ENCODE results near the gene CTSW. TPM values are rescaled to one million over a fixed set of nuclear protein-coding genes. Genes with fewer than 3 reads are reported as not detected.

CTSW gene
- polyA plus RNA-seq, 1 donor from 2014 or later: 29.2 TPM

GRCh38 chr11:65860278-65861164, 19.1 kb upstream of the CTSW start, which contains the start of gene MUS81:
Gene MUS81 (plus strand): TSS chr11:65860433. CDS start chr11:65860754, 321 bp downstream.
- Mint-ChIP-seq H3K4me1 (peaks cover 21 to 32% (median 23%) of the 10 kb centered on the region in 3 donors), H3K4me3 (peak within 1 kb of the TSS; percentile 96 to 98 (median 97)), H3K9me3 (no peaks in the 10 kb centered on the region), H3K36me3 (peaks cover 2% of the 10 kb centered on the region), H3K27ac (peak within 1 kb of the TSS; percentile 74 to 98 (median 97)), H3K27me3 (no peaks in the 10 kb centered on the region)

GRCh38 chr11:65861165-65861505, 18.5 kb upstream of the CTSW start:
- Mint-ChIP-seq H3K36me3 (no peaks in the 10 kb centered on the region), H3K4me1 (peaks cover 18 to 26% (median 22%) of the 10 kb centered on the region in 3 donors), H3K27me3 (no peaks in the 10 kb centered on the region), H3K27ac (peak overlapping the region in 1 of 3 donors; percentile 34), H3K4me3 (peak overlapping the region; percentile 96 to 98 (median 97)), H3K9me3 (no peaks in the 10 kb centered on the region)

GRCh38 chr11:65861533-65862183, 18.0 kb upstream of the CTSW start:
- Mint-ChIP-seq H3K27ac (no peak overlapping the region), H3K9me3 (no peaks in the 10 kb centered on the region), H3K27me3 (no peaks in the 10 kb centered on the region), H3K36me3 (no peaks in the 10 kb centered on the region), H3K4me3 (peak overlapping the region; percentile 51 to 98 (median 97)), H3K4me1 (peaks cover 13 to 21% (median 17%) of the 10 kb centered on the region in 3 donors)

GRCh38 chr11:65862191-65862735, 17.4 kb upstream of the CTSW start:
- Mint-ChIP-seq H3K27me3 (no peaks in the 10 kb centered on the region), H3K27ac (no peak overlapping the region), H3K9me3 (no peaks in the 10 kb centered on the region), H3K36me3 (peaks cover 2% of the 10 kb centered on the region), H3K4me3 (peak overlapping the region in 3 of 4 donors; percentile 34 to 82 (median 65)), H3K4me1 (peaks cover 11 to 19% (median 13%) of the 10 kb centered on the region in 3 donors)

- H3K9me3 Mint-ChIP-seq: no peaks in the 10 kb centered on the region
- peaks cover 2% of the 10 kb centered on the region for H3K36me3 Mint-ChIP-seq
- peak overlapping the region in 2 of 4 donors; percentile 34 to 82 for H3K4me3 Mint-ChIP-seq
- H3K27ac Mint-ChIP-seq: peak overlapping the region in 1 of 3 donors; percentile 64
- no peaks in the 10 kb centered on the region for H3K27me3 Mint-ChIP-seq
- peaks cover 10 to 18% (median 11%) of the 10 kb centered on the region in 3 donors for H3K4me1 Mint-ChIP-seq
These were observed 16.4 kb upstream of the CTSW start for GRCh38 chr11:65862941-65863888.

GRCh38 chr11:65863889-65864705, 15.5 kb upstream of the CTSW start:
- Mint-ChIP-seq H3K4me1 (peaks cover 5 to 14% (median 8%) of the 10 kb centered on the region in 3 donors), H3K9me3 (no peaks in the 10 kb centered on the region), H3K27me3 (no peaks in the 10 kb centered on the region), H3K4me3 (peak overlapping the region in 1 of 4 donors; percentile 17), H3K27ac (peak overlapping the region in 1 of 3 donors; percentile 39), H3K36me3 (peaks cover 2% of the 10 kb centered on the region)

- H3K4me1 Mint-ChIP-seq: peaks cover 4 to 13% (median 7%) of the 10 kb centered on the region in 3 donors
- H3K4me3 Mint-ChIP-seq: no peak overlapping the region
- peak overlapping the region in 2 of 3 donors; percentile 39 to 85 for H3K27ac Mint-ChIP-seq
- H3K27me3 Mint-ChIP-seq: no peaks in the 10 kb centered on the region
- peaks cover 2% of the 10 kb centered on the region for H3K36me3 Mint-ChIP-seq
- no peaks in the 10 kb centered on the region for H3K9me3 Mint-ChIP-seq
These were observed 14.7 kb upstream of the CTSW start for GRCh38 chr11:65864706-65865471.

- Mint-ChIP-seq H3K4me3 (no peak overlapping the region), H3K9me3 (no peaks in the 10 kb centered on the region), H3K27ac (peak overlapping the region in 1 of 3 donors; percentile 85)
These were observed 14.0 kb upstream of the CTSW start for GRCh38 chr11:65865550-65866172.

GRCh38 chr11:65866509-65867283, 12.9 kb upstream of the CTSW start:
- peaks cover 2% of the 10 kb centered on the region for H3K36me3 Mint-ChIP-seq
- no peak overlapping the region for H3K27ac Mint-ChIP-seq
- peaks cover 0 to 12% (median 5%) of the 10 kb centered on the region in 3 donors for H3K4me1 Mint-ChIP-seq
- H3K9me3 Mint-ChIP-seq: no peaks in the 10 kb centered on the region
- H3K27me3 Mint-ChIP-seq: no peaks in the 10 kb centered on the region
- peak overlapping the region in 1 of 4 donors; percentile 79 for H3K4me3 Mint-ChIP-seq

More at GRCh38 chr11:65865550-65866172, 14.0 kb upstream of the CTSW start:
- Mint-ChIP-seq H3K4me1 (peaks cover 0 to 14% (median 6%) of the 10 kb centered on the region in 3 donors), H3K27me3 (no peaks in the 10 kb centered on the region), H3K36me3 (peaks cover 2% of the 10 kb centered on the region)

- no peaks in the 10 kb centered on the region for H3K27me3 Mint-ChIP-seq
- no peaks in the 10 kb centered on the region for H3K9me3 Mint-ChIP-seq
- H3K27ac Mint-ChIP-seq: peak overlapping the region in 1 of 3 donors; percentile 45
- peak overlapping the region in 2 of 4 donors; percentile 27 to 79 for H3K4me3 Mint-ChIP-seq
- H3K36me3 Mint-ChIP-seq: peaks cover 2% of the 10 kb centered on the region
- H3K4me1 Mint-ChIP-seq: peaks cover 0 to 11% (median 5%) of the 10 kb centered on the region in 3 donors
These were observed 12.2 kb upstream of the CTSW start for GRCh38 chr11:65867284-65868071.

GRCh38 chr11:65868076-65868667, 11.5 kb upstream of the CTSW start:
- Mint-ChIP-seq H3K36me3 (peaks cover 2% of the 10 kb centered on the region), H3K9me3 (no peaks in the 10 kb centered on the region), H3K4me3 (peak overlapping the region in 1 of 4 donors; percentile 79), H3K27me3 (peaks cover 3% of the 10 kb centered on the region), H3K27ac (peak overlapping the region in 1 of 3 donors; percentile 45), H3K4me1 (peaks cover 3 to 12% (median 8%) of the 10 kb centered on the region in 3 donors)

Measured in IgD-negative memory B cell (primary cell).